GM12878 (cell line): ENCODE results near the gene NR2E3. TPM values are rescaled to one million over a fixed set of nuclear protein-coding genes. Genes with fewer than 3 reads are reported as not detected.

Experiments
- ATAC-seq: fragments of 200-7000 bp; cut with Tn5 transposase; 3 replicates; pipeline ENCODE4 v1.9.1; 2020; ENCODE audit warnings: mild to moderate bottlenecking, moderate library complexity
- BruUV-seq: library from RNA; stranded (reverse); fragments of 400-500 nt; replicated peaks from 2 replicates; lab custom pipeline; 2021; lab: Mats Ljungman, UMichigan
- CTCF ChIA-PET: fragments of 300-600 bp; sonication (Branson Sonifier 250); formaldehyde crosslinking; extraction: SDS; loops from one replicate; lab custom pipeline; 2021; ENCODE audit warnings: inconsistent platforms; lab: Yijun Ruan, JAX
- POLR2A ChIA-PET: fragments of 350-600 bp; formaldehyde crosslinking; extraction: SDS; loops from one replicate; lab custom pipeline; 2021; ENCODE audit warnings: inconsistent platforms; lab: Charles Lee
- RAD21 ChIA-PET: fragments of 300-600 bp; sonication (Branson Sonifier 250); formaldehyde crosslinking; loops from one replicate; lab custom pipeline; 2023; ENCODE audit warnings: antibody characterized with exemption; ENCODE audit not compliant: unreplicated experiment; lab: Charles Lee
- SMC1A ChIA-PET: fragments of 300-600 bp; sonication (Branson Sonifier 250); formaldehyde crosslinking; loops from one replicate; lab custom pipeline; 2023; ENCODE audit not compliant: unreplicated experiment, uncharacterized antibody; lab: Charles Lee
- DNase-seq: peaks from one replicate; pipeline ENCODE4 v3.0.0-alpha.2; 2011; ENCODE audit warnings: low read depth, low spot score
- FAIRE-seq: peaks from 3 replicates; lab custom pipeline; 2011; peaks lifted over from hg19 to GRCh38; lab: Jason Lieb, UNC
- H2AFZ ChIP-seq: 2 replicates; pipeline ENCODE4 v1.6.0; 2011; ENCODE audit warnings: low read depth, low read length, control low read depth; ENCODE audit not compliant: control insufficient read depth
- H3K27ac ChIP-seq: 2 replicates; pipeline ENCODE4 v1.5.1; 2011; ENCODE audit warnings: control low read depth; ENCODE audit not compliant: control insufficient read depth, insufficient read depth
- H3K27me3 ChIP-seq, 2 experiments: replicated peaks in 1 of 2; 2 replicates each; pipeline versions ENCODE4 v1.6.0 to v1.6.1; 2011; ENCODE audit warnings: low read length in 1 of 2; ENCODE audit not compliant: control insufficient read depth in 2 of 2, insufficient read depth in 2 of 2
- H3K36me3 ChIP-seq, 2 experiments: 2 replicates each; pipeline ENCODE4 v1.5.1; 2011; ENCODE audit warnings: low read length in 1 of 2; ENCODE audit not compliant: control insufficient read depth in 2 of 2, insufficient read depth in 2 of 2
- H3K4me1 ChIP-seq: 2 replicates; pipeline ENCODE4 v1.6.1; 2011; ENCODE audit warnings: mild to moderate bottlenecking, low read length, moderate library complexity, mixed read lengths; ENCODE audit not compliant: control insufficient read depth, insufficient read depth
- H3K4me2 ChIP-seq: 2 replicates; pipeline ENCODE4 v1.6.0; 2011; ENCODE audit warnings: control low read depth; ENCODE audit not compliant: control insufficient read depth, insufficient read depth
- H3K4me3 ChIP-seq: fragments of 200-600 bp; sonication (generic); 2 replicates; pipeline ENCODE4 v1.5.1; 2016
- H3K79me2 ChIP-seq: 2 replicates; pipeline ENCODE4 v1.6.0; 2011; ENCODE audit warnings: low read length; ENCODE audit not compliant: control insufficient read depth, insufficient read depth
- H3K9ac ChIP-seq: 2 replicates; pipeline ENCODE4 v1.8.0; 2011; ENCODE audit warnings: low read length, control low read depth, mixed read lengths; ENCODE audit not compliant: control insufficient read depth, insufficient read depth
- H3K9me3 ChIP-seq: replicated peaks from 3 replicates; pipeline ENCODE4 v1.5.1; 2011; ENCODE audit warnings: mild to moderate bottlenecking, low read length; ENCODE audit not compliant: control insufficient read depth, insufficient read depth
- H4K20me1 ChIP-seq: 2 replicates; pipeline ENCODE4 v1.6.0; 2011; ENCODE audit not compliant: control insufficient read depth, insufficient read depth
- BCL3 ChIP-seq: IDR thresholded peaks from 2 replicates; pipeline ENCODE4 v1.6.1; 2011; ENCODE audit warnings: borderline replicate concordance, low read depth, mild to moderate bottlenecking, moderate library complexity, low read length; ENCODE audit not compliant: insufficient read depth, poor library complexity, severe bottlenecking
- CBX5 ChIP-seq: sonication (generic); IDR thresholded peaks from 2 replicates; pipeline ENCODE4 v1.6.1; 2016; ENCODE audit warnings: low read depth, moderate library complexity, mild to moderate bottlenecking, inconsistent platforms
- IRF4 ChIP-seq: IDR thresholded peaks from 2 replicates; pipeline ENCODE4 v1.6.1; 2011; ENCODE audit warnings: low read depth, low read length
- MEF2A ChIP-seq: IDR thresholded peaks from 2 replicates; pipeline ENCODE4 v1.6.1; 2011; ENCODE audit warnings: low read depth, mild to moderate bottlenecking, low read length, moderate library complexity; ENCODE audit not compliant: insufficient read depth
- NBN ChIP-seq: fragments of 450-650 bp; IDR thresholded peaks from 2 replicates; pipeline ENCODE4 v1.6.1; 2016
- NFIC ChIP-seq: IDR thresholded peaks from 2 replicates; pipeline ENCODE4 v1.6.1; 2012; ENCODE audit warnings: low read depth, mild to moderate bottlenecking, inconsistent platforms, low read length, moderate library complexity
- NR2F1 ChIP-seq: fragments of 450-650 bp; conservative IDR thresholded peaks from 2 replicates; pipeline ENCODE4 v1.6.1; 2017; ENCODE audit warnings: mild to moderate bottlenecking
- POLR2AphosphoS5 ChIP-seq: IDR thresholded peaks from 2 replicates; pipeline ENCODE4 v1.6.1; 2011; ENCODE audit warnings: mild to moderate bottlenecking, low read length, inconsistent platforms
- SREBF2 ChIP-seq: IDR thresholded peaks from 2 replicates; pipeline ENCODE4 v1.6.1; 2012; ENCODE audit warnings: mild to moderate bottlenecking, low read length
- SUPT20H ChIP-seq: IDR thresholded peaks from 2 replicates; pipeline ENCODE4 v1.6.1; 2011; ENCODE audit warnings: low read depth, mild to moderate bottlenecking, low read length, moderate library complexity, borderline replicate concordance; ENCODE audit not compliant: control insufficient read depth
- ZBTB33 ChIP-seq: fragments of 450-650 bp; IDR thresholded peaks from 2 replicates; pipeline ENCODE4 v1.6.1; 2017; ENCODE audit warnings: mild to moderate bottlenecking
- ZNF207 ChIP-seq: fragments of 450-650 bp; IDR thresholded peaks from 2 replicates; pipeline ENCODE4 v1.6.1; 2014; ENCODE audit warnings: antibody characterized with exemption, mild to moderate bottlenecking, borderline replicate concordance
- ZNF217 ChIP-seq: fragments of 450-650 bp; IDR thresholded peaks from 2 replicates; pipeline ENCODE4 v1.6.1; 2017; ENCODE audit warnings: antibody characterized with exemption, mild to moderate bottlenecking
- ZNF24 ChIP-seq: fragments of 450-650 bp; IDR thresholded peaks from 2 replicates; pipeline ENCODE4 v1.6.1; 2017; ENCODE audit warnings: antibody characterized with exemption, mild to moderate bottlenecking
- ZNF384 ChIP-seq: IDR thresholded peaks from 2 replicates; pipeline ENCODE4 v1.6.1; 2012; ENCODE audit warnings: low read depth, mild to moderate bottlenecking, low read length, improper control_type of control experiment, borderline replicate concordance
- ZNF687 ChIP-seq: fragments of 450-650 bp; IDR thresholded peaks from 2 replicates; pipeline ENCODE4 v1.6.1; 2017; ENCODE audit warnings: mild to moderate bottlenecking, moderate library complexity
- WGBS: methylation state at CpG from one replicate; pipeline ENCODE4 v1.1.6; 2016; ENCODE audit warnings: low lambda C conversion rate; ENCODE audit not compliant: insufficient replicate concordance, insufficient coverage; ENCODE audit errors: missing lambda C conversion rate; 5-methylcytosine and 5-hydroxymethylcytosine counted together
- in situ Hi-C: fragments of 300-500 bp; cut with MboI; formaldehyde crosslinking; loops from 9 replicates; pipeline ENCODE4 v1.14.3; 2018; ENCODE audit warnings: mixed read lengths
- intact Hi-C: fragments of 100-400 bp; cut with micrococcal nuclease; formaldehyde crosslinking; loops from one replicate; pipeline ENCODE4 v1.14.2; 2022; ENCODE audit not compliant: unreplicated experiment
- polyA plus RNA-seq, 11 experiments: library from polyadenylated mRNA; depleted of rRNA in 4 of 11; unstranded in 6 of 11; stranded (reverse) in 5 of 11; fragments of >200 nt; fragmentation: Nextera tagmentation in 4 of 11; fragmentation: Illumina TruSeq in 1 of 11; extraction: Ambion mirVana in 4 of 11; extraction: Trizol in 1 of 11; gene quantifications; 1 replicate in 1 of 11; 2 replicates in 10 of 11; pipeline versions ENCODE4 v1.2.1 to v1.2.3, GENCODE V29; 2011 to 2016; ENCODE audit warnings: inconsistent platforms in 2 of 11, missing spikeins in 2 of 11, low read depth in 1 of 11
- total RNA-seq, 4 experiments: library from RNA; depleted of rRNA in 3 of 4; stranded (reverse); fragments of >200 nt in 3 of 4; fragmentation: Illumina TruSeq in 1 of 4; extraction: Trizol in 1 of 4; gene quantifications; 2 replicates each; pipeline versions ENCODE4 v1.2.1 to v1.2.3, GENCODE V29; 2013 to 2021

NR2E3 gene
- total and polyA plus RNA-seq, 10 of the 15 experiments (the other 5 are each of a cell fraction or from before 2014, with no cell fraction given): 0.05 to 0.11 (median 0.11) TPM; not detected in 7

GRCh38 chr15:71813723-71814470 lies 3.5 kb downstream of the NR2E3 start (continued):
- TF ChIP-seq ZBTB33: no peak

GRCh38 chr15:71815301-71815700 lies 4.9 kb downstream of the NR2E3 start:
- Histone ChIP-seq H3K4me1 (no peaks in the 10 kb centered on the region), H3K27me3 (no peaks in the 10 kb centered on the region), H3K36me3 (no peaks in the 10 kb centered on the region), H3K4me3 (no peak overlapping the region), H3K4me2 (no peak overlapping the region), H2AFZ (no peak overlapping the region), H3K27ac (no peak overlapping the region), H3K79me2 (no peaks in the 10 kb centered on the region), H3K9me3 (peaks cover 3% of the 10 kb centered on the region; the same call in 1 of the 3 replicates), H3K9ac (no peak overlapping the region), H4K20me1 (no peaks in the 10 kb centered on the region)
- FAIRE-seq (no peak), ATAC-seq (no peak), DNase-seq (no peak)
- no TSS peak for BruUV-seq
- ChIA-PET SMC1A (no interaction called here), POLR2A (no interaction called here), CTCF (no interaction called here), RAD21 (no interaction called here)
- in situ Hi-C loops: no loop called here
- 94% methylated on average over 3 of the region's 3 CpGs for WGBS
- intact Hi-C loops: no loop called here
- TF ChIP-seq SUPT20H (no peak), NR2F1 (no peak), ZNF24 (no peak), ZNF207 (no peak), POLR2AphosphoS5 (no peak), BCL3 (no peak), ZNF384 (no peak), SREBF2 (no peak), CBX5 (no peak), NFIC (no peak), IRF4 (no peak), ZNF217 (no peak), ZNF687 (no peak), NBN (no peak), MEF2A (no peak)
